Measurements from ENCODE around the gene PGRMC2.

The PGRMC2 gene, protein sequence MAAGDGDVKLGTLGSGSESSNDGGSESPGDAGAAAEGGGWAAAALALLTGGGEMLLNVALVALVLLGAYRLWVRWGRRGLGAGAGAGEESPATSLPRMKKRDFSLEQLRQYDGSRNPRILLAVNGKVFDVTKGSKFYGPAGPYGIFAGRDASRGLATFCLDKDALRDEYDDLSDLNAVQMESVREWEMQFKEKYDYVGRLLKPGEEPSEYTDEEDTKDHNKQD

DNA sequence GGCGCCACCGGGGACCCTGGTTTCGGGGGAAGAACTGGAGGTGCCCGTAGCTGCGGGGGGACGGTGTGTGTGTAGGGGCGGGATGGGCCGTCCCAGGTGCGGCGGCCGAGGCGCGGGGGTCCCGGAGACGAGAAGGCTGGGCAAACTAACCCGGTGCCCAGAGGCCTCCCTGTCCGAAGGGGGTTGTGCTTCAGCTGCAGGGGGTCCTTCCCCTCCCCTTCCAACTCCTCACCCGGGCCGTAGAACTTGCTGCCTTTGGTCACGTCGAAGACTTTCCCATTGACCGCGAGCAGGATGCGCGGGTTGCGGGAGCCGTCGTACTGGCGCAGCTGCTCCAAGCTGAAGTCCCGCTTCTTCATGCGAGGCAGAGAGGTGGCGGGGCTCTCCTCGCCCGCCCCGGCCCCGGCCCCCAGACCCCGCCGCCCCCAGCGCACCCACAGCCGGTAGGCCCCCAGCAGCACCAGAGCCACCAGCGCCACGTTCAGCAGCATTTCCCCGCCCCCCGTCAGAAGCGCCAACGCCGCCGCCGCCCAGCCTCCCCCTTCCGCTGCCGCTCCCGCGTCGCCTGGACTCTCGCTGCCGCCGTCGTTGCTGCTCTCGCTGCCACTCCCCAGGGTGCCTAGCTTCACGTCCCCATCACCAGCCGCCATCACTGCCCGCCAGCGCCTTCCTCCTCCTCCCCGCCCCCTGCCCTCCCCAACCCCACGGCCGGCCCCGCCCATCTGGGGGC is at the start of gene PGRMC2:
PGRMC2 (minus strand) TSS at position 673 of the 730 bp plus-strand sequence; CDS start at position 650, 23 bp downstream.
- peak; percentile 4 to 16 for DNase-seq (ENCODE audit: low read depth in 2 of 2)

DNA sequence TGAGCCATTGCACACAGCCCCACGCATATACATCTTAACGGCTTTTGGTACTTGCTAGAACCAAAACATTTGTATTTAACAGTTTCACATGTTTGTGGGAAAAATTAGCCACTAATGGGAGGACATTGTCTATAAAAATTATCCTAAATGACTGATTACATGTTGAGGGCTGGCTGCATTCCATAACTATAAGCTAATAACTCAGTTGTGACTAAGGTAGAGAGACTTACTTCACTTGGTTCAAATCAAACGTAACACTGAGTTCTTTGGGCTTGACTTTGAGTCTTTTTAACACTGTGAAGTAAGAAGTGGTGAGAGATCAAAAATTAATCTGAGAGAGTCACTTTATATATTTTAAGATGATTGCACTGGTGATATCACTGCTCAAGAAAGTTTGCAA is 47.9 kb upstream of the PGRMC2 start:
- no peak for DNase-seq (ENCODE audit: low read depth in 2 of 2)

DNA sequence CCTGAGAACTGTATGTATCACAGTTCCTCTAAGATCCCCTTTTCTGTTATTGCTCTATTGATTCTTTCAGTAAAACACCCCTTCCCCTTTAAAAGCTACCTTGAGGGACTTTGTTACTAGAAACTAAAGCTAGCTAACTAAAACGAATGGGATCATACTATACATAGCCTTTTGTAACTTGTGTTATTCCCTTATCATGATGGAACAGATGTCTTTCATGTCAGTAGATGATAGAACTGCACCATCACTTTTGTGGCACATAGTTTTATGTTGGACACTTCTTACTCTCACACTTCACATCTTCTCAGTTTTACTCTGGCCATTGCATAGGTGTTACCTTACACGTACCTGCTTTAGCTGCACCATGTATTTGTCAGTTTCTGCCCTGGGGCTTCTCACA is 46.6 kb upstream of the PGRMC2 start:
- no peak for DNase-seq (ENCODE audit: low read depth in 2 of 2)

DNA sequence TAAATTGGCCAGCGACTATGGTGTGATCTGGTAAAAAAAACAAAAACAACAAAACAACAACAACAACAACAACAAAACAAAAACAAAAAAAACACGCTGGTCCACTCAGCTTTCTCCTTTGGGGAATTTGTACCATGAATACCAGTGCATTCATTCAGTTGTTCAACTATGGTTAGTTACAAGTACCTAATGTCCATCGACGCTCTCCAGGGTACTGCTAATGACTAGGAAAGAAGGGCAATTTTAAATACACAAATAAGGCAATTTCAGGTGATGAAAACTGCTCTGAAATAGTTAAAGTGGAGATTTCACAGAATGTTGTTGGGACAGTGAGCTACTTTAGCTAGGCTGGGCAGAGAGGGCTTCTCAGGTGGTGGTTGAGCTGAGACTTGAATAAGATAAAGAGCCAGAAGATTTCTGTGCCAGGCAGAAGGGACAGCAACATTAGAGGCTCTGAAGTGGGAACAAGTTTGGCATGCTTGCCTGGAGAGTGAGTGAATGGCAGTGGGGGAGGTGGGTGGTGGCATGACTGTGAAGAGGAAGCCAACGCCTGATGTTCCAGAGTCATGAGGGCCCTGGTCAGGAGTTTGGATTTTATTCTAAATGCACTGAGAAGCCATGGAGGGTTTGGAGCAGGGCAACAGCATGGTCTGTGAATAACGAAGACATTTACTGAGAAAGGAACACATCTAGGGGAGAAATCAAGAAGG is 45.9 kb upstream of the PGRMC2 start:
- DNase-seq (ENCODE audit: low read depth in 2 of 2) = no peak

DNA sequence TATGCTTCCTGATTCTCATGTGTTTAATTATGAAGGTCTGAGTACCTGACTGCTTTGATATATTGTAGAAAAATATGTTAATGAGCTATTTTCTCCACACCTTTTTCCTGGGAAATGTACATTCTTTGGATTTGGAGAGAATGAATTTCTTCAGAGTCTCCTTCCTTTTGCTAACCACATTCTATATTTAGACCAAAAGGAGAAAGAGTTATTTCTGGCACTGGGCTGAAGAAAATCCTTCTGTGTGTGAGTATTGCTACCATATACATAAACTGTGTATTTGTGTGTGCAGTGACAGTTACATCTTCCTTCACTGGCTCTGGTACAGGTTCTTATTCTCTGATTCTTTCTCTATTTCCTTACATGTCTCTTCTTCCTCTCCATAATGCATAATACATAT is 44.5 kb upstream of the PGRMC2 start:
- no peak for DNase-seq (ENCODE audit: low read depth in 2 of 2)

DNA sequence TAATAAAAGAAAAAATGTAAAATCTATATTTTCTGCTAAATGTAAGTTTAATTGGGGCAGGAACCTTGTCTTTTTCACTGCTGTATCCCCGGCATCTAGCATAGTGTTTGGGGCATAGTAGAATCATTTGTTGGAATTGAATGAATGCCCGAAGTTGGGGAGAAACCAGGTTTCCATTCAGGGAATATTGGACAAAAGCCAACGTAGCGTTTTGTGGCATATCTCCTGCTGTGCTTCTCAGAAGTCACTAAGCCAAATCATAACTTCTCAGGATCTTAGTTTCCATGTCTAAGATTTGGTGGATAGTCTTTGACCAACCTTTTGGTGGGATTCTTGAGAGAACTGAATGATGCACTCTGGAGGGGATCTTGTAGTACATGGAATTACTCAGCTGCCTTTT is 42.0 kb upstream of the PGRMC2 start:
- DNase-seq (ENCODE audit: low read depth in 2 of 2) = no peak

DNA sequence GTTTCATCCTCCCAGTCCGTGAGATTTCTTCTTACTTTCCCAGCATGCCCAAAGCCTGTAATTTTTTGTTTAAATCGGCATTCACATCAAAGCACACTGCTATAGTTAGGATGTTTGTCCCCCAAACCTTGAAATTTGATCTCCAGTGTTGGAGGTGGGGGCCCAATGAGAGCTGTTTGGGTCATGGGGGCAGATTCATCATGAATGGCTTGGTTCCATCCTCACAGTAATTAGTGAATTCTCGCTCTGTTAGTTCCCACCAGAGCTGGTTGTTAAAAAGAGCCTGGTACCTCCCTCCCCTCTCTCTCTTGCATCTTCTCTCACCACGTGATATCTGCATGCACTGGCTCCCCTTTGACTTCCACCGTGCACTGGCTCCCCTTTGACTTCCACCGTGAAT is 40.5 kb upstream of the PGRMC2 start:
- DNase-seq (ENCODE audit: low read depth in 2 of 2) = no peak

DNA sequence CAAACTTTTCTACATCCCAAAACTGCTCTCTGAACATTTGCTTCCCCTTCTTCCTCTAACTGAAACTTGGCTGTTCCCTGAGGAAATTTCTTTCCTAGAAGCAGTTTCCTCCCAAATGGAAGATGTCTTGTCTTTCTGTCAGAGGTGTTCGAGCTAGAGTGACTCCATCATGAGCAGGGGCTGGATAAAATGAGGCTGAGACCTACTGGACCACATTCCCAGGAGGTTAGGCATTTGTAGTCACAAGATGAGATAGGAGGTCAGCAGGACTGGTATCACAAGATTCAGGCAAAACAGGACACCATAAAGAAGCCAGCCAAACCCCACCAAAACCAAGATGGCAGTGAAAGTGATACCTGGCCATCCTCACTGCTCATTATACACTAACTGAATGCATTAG is 35.8 kb upstream of the PGRMC2 start:
- no peak for DNase-seq (ENCODE audit: low read depth in 2 of 2)

DNA sequence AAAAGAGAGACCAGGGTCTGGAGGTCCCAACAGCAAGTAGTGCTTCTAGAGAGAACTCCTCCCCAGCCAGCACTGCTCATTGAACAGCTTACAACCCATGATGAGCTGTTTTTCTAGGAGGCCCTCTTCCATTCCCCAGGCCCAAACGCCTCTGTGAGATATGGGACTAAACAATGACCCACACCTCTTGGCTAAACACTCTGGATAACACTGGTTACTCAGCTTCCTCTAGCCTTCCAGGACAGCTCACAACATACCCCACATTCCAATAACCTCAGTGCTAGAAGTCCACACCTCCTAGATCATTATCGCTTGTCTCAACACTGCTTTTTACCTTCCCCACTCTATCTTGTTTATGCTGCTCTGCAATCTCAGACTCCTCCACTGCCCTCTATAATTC is 35.4 kb upstream of the PGRMC2 start:
- no peak for DNase-seq (ENCODE audit: low read depth in 2 of 2)

DNA sequence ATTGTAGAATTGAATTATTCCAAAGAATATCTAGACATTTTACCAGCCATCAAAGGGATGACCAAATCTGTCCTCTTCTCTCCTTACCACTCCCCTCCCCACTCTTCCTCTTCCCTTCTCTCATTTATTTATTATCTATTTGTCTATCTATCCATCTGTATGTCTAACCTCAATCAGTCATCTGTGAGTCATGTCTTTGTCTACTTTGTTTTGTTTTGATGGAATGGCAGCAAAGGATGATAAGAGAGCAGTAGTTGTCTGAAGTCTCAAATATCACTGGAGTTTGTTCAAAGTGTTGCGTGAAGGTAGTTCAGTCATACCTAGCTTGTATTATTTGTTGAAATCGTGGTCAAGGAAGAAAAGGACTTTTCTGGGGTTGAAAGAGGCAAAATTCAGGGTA is 34.7 kb upstream of the PGRMC2 start:
- no peak for DNase-seq (ENCODE audit: low read depth in 2 of 2)

DNA sequence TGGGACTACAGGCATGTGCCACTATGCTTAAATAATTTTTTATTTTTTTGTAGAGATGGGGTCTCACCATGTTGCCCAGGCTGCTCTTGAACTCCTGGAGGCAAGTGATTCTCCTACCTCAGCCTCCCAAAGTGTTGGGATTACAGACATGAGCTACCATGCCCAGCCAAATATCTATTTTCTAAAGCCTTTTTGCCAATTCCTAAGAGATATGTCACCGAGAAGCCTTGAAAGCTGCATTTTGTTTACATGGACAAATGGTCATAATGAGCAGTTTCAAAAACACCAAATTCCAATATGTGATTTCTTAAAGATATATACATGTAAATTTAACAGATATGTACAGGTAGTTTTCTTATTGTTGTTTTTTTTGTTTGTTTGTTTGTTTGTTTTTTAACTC is 33.0 kb upstream of the PGRMC2 start:
- DNase-seq (ENCODE audit: low read depth in 2 of 2) = no peak

DNA sequence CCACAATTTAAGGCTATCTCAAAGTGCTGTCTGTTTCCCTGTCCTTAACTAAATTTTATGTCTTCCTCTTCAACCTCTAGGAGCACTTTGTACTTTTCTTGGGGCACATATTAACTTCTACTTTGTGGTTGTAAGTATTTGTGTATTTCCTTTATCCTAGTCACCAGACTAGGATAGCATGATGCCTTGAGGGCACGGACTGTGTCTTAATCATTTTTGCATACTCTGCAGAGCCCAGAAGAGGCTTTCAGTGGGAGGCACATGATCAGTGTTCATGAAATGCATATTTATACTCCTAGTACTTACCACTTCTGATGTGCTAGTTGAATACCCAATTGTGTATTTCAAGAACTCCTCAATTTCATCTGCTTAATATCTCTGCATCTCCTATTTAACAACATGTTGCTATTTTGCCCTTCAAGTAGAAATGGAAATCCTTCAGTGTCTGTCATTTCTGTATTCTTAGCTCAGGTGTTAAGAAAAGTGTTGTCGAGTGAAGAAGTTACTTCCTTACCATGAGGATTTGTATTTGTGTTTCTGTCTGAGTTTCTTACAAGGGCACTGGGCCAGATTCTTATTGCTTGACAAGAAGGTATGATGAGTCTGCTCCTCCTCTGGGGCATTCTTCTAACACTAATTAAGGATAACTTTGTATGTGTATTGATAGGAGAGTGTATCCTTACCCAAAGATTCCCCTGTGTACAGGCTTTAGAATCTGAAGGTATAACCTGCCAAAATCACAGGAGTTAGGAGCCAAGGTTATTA is 28.3 kb upstream of the PGRMC2 start:
- no peak for DNase-seq (ENCODE audit: low read depth in 2 of 2)

DNA sequence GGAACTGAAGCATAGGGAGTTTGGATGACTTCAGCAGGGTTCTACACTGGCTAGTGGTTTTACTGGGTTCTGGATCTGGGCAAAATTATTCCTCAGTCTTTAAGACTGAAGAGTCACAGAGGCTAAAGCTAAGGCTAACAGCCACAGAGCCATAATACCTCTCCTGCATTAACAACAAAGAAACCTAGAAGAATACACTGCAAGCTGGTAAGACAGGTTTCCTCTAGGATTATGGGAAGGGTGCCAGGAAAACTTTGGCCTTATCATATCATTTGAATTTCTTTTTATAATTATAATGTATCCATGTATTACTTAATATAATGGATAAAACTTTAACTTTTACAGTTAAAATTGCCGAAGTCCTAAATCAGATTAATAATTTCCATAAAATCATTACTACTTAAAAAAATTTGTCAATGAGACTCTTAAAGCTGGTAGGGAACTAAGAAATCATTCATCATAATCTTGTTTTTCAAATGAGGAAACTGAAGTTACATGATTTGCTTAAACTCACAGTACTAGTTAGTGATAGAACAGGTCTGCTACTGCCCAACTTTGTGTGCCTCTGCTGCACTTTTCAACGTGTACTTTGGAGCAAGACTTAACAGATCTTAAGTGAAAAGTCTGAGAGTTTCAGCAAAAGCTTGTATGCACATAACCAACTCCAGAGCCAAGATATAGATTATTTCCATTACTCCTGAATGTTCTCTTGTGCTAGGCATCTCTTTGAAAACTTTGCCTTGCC is 24.2 kb upstream of the PGRMC2 start:
- DNase-seq (ENCODE audit: low read depth in 2 of 2) = no peak

DNA sequence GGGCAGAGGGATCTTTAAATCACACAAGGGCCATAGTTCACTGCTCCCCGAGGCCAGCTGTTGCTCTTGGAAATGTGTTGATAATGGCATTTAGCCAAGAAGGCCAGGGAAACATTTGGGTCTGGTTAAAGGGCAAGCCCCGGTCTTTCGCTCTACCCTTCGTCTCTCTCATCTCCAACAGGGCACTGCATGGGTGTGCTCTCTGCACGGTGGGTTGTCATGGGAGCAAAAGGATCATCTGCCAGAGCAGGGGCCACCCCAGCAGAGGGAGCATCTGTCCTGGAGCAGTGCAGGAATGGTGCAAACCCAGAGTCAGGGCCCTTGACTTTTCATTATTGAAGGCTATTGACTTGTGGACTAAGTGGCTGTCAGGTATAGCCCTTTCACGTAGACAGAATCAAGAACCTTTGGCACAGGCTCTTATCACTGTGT is 22.7 kb upstream of the PGRMC2 start:
- no peak for DNase-seq (ENCODE audit: low read depth in 2 of 2)

DNA sequence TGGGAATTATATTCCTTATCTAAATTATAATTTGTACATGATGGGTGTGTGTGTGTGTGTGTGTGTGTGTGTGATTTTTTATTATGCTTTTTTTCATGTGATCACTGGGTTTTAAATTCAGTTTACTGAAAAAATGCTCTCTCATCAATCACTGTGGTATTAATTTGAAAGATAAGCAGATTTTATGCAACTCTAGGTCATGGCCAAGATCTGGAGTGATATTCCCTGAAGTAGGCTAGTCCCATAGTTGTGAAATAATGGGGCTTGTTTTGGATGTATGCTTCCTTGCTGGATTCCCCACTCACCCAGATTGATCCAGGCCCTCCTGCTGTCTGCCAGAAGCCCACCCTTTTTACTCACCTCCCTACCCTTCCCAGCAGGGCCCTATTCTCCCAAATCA is 22.0 kb upstream of the PGRMC2 start:
- DNase-seq (ENCODE audit: low read depth in 2 of 2) = no peak

DNA sequence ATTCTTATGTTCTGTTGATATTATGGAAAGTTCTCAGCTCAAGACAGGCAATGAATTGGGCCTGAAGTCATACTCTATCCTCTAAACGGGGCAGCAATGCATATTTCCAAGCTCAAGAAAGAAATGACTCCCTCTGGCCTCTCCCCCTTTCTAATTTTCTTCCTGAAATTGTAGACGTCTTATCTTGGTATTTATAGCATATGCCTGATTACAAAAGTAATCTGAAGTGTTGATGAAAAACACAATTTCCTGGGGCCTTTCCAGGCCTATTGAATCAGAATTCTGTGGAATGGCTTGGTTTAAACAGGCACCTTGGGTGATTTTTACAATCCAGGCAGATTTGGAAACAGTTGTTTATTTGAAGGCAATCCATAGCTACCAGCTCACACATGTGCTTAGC is 21.4 kb upstream of the PGRMC2 start:
- DNase-seq (ENCODE audit: low read depth in 2 of 2) = no peak

DNA sequence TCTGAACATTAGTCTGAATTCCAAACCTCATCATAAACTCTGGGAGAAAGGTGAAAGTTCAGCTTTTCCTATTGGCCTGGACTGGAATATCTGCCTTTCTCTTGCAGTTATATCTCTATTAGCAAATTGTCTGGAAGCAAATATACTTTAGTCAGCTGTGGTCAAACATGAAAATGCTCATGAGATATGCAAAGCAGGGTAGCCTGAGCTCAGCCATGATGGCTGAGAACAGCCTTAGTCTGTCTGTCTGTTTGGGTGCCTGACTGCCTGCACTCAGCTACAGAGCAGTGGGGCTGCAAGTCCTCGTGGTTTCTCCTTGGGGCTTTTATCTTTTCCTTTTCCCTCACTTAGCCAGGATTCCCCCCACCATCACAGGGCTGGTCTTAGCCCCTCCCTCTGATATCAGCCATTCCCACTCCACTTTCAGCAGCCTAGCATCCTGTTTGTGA is 19.5 kb upstream of the PGRMC2 start:
- DNase-seq (ENCODE audit: low read depth in 2 of 2) = no peak

DNA sequence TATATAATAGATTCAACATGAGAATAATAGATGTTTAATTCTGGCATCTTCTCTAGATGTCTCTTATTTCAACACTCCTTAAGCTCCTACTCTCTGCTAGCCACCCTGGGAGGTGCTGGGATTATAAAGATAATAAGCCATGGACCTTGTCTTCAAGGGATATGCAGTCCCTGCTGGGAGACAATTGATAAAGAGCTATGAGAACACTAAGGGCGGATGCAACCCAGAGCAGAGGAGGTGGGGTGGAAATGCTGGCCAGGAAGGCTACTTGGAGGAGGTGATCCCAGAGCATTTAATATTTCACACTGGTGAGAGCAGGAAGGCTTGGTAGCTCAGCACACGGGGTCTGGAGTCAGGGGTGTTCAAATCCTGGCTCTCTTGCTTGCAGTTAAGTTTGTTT is 18.3 kb upstream of the PGRMC2 start:
- no peak for DNase-seq (ENCODE audit: low read depth in 2 of 2)

DNA sequence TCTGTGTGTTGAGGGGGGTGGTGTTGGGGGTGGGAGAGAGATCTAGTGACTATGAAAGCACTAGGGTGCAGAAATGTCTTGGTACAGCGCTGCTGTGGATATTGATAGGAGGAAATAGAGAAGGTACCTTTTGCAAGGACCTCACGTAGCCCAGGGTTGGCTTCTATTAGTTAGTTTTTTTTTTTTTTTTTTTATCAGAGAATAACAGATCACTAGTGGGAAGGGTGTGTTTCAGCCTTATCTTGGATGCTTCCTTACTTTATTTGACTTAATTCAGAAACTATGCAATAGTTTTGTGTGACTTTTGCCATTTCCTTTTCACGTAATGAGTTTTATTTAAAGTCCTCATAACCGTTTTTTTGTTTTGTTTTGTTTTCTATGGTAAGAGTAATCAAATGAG is 16.4 kb upstream of the PGRMC2 start:
- no peak for DNase-seq (ENCODE audit: low read depth in 2 of 2)

DNA sequence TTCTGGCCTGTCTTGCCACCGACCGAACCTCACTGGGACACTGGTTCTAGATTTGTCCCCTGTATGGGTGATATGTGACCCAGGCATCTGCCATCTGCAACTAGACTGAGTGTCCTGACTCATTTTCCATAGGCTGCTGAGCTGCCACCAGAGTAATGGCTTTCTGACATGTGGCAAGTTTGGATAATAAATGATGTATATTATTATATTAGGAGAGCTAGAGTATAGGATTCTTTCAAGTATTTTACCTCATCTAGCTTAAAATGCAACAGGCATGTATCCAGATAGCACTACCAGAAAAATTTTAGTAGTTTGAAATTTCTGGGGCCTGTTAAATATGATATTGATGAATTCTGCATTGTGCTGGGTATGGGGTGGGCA is 15.8 kb upstream of the PGRMC2 start:
- no peak for DNase-seq (ENCODE audit: low read depth in 2 of 2)

DNA sequence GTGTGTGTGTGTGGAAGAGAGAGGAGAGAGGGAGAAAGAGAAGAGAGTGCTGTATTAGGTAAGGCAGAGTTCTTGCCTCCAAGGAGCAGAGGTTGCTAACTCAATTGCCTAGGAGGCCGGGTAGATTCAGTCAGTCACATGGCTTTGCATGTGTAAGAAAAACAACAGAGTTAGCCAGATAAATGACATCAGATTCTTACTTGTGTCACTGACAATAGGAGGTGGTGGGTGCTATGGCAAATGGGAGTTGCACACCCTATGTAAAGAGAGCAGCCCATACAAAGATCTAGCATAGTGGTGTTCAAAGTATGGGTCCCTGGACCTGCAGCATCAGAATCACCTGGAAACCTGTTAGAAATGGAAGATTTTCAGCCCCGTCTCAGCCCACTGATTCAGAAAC is 14.4 kb upstream of the PGRMC2 start:
- DNase-seq (ENCODE audit: low read depth in 2 of 2) = no peak

DNA sequence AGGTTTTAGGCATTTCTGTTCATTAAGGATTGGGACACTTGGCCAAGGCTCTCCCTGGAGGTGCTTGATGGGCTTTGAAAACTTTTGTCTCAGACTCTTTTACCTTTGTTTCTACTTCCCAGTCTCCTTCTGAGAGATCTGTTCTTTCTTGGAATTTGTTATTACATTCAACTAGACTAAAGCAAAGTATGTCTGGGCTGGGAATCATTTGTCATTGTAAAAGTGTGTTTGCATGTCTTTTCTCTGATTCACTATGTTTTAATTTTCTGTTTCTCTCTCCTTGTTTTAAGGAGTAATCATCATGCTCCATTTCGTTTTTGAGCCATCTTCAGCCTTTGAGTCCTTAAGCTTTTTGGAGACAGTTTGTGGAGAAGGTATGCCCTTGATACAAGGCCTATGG is 12.2 kb upstream of the PGRMC2 start:
- no peak for DNase-seq (ENCODE audit: low read depth in 2 of 2)

Measured in stimulated activated CD4-positive, alpha-beta T cell treated with anti-CD3 and anti-CD28 coated beads, Interleukin-15, amount 100 ng/mL, for 48 hours (primary cell).